Measurements from ENCODE around the gene TDRD9.
"Not testable (repeated sequence)": the region's sequence is repeated elsewhere in the genome, so short reads cannot be mapped to it uniquely, and the experiment has no call there.

TDRD9 gene, protein sequence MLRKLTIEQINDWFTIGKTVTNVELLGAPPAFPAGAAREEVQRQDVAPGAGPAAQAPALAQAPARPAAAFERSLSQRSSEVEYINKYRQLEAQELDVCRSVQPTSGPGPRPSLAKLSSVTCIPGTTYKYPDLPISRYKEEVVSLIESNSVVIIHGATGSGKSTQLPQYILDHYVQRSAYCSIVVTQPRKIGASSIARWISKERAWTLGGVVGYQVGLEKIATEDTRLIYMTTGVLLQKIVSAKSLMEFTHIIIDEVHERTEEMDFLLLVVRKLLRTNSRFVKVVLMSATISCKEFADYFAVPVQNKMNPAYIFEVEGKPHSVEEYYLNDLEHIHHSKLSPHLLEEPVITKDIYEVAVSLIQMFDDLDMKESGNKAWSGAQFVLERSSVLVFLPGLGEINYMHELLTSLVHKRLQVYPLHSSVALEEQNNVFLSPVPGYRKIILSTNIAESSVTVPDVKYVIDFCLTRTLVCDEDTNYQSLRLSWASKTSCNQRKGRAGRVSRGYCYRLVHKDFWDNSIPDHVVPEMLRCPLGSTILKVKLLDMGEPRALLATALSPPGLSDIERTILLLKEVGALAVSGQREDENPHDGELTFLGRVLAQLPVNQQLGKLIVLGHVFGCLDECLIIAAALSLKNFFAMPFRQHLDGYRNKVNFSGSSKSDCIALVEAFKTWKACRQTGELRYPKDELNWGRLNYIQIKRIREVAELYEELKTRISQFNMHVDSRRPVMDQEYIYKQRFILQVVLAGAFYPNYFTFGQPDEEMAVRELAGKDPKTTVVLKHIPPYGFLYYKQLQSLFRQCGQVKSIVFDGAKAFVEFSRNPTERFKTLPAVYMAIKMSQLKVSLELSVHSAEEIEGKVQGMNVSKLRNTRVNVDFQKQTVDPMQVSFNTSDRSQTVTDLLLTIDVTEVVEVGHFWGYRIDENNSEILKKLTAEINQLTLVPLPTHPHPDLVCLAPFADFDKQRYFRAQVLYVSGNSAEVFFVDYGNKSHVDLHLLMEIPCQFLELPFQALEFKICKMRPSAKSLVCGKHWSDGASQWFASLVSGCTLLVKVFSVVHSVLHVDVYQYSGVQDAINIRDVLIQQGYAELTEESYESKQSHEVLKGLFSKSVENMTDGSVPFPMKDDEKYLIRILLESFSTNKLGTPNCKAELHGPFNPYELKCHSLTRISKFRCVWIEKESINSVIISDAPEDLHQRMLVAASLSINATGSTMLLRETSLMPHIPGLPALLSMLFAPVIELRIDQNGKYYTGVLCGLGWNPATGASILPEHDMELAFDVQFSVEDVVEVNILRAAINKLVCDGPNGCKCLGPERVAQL (N-terminal part only)

DNA sequence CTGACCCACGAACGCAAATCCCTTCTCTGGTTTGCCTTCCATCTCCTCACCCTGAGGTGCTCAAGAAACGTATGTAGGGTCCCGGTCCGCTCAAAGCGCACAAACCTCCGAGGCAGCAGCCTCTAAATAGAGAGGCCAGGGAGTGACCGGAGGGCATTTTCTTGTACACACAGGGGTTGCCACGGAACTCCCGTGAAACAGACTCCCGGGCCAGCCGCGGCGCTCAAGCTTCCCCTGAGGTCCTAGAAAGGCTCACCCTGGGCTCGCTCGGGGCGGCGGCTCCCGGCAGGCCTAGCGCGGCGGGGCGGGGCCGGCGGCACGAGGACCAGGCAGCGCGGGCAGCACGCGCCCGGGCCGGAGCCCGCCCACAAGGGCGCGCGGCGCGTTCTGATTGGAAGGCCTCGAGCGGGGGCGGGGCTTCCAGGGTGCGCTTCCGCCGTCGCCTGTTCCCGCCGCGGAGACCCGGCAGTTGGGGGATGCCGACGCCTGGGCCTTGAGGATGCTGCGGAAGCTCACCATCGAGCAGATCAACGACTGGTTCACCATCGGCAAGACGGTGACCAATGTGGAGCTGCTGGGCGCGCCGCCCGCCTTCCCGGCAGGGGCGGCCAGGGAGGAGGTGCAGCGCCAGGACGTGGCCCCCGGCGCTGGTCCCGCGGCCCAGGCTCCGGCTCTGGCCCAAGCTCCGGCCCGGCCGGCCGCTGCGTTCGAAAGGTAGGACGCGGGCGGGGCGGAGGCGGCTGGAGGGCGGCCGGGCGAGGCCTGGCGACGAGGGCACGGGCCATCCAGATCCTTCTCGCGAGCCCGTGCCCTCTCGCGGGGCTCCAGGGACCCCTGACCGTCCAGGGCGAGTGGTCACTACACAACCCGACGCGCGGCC is at the start of gene TDRD9:
TDRD9 (plus strand) TSS at position 446 of the 880 bp plus-strand sequence; CDS start at position 500, 54 bp downstream.
- DNase-seq: no peak

DNA sequence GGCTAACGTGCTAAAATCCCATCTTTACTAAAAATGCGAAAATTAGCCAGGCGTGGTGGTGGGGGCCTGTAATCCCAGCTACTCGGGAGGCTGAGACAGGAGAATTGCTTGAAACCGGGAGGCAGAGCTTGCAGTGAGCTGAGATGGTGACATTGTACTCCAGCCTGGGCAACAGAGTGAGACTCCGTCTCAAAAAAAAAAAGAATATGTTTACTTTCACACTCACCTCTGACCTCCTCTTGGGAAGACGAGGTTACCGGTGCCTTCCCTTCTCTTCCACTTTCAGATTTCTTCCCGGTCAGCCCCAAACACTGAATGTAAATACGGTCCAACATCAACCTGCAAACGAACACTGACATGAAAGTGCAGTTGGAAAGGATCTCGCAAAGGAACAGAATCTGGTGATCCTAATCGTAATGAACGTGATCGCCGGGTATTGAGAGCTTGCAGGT is 49.1 kb upstream of the TDRD9 start:
- no peak for DNase-seq

DNA sequence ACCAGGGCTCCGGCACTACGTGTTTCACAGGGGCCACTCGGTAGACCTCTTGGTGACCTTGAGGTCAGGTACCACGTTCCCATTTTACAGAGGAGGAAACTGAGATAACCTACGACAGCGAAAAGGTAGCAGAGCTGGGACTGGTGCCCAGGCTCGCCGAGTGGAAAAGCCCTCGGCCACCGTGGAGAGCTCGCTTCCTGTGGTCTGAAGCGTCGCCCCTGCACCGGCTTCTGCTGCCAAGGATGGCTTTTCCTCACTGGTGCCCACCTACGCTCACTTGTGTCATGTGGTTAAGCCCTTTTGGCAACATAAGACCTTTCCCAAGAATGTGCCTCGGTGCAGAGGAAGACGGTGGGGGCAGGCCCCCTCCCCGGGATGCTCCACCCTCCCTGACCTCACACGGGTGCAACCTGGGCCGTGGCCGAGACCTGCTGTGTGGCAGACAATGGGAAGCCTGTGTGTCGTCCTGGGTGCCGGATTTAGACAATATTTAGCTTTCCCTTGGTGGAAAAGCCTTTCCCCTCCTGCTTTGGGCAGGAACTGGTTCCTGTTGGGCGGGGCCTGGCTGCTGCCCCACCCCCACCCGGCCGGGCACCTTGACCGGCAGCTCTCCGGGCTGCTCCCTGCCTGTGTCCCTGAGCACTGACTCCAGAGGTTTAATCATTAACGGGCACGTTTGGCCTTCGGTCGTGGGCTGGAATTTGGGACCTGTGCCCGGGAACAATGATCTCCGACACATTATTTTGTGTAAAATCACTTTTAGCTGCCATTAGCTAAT is 48.5 kb upstream of the TDRD9 start:
- DNase-seq: no peak

DNA sequence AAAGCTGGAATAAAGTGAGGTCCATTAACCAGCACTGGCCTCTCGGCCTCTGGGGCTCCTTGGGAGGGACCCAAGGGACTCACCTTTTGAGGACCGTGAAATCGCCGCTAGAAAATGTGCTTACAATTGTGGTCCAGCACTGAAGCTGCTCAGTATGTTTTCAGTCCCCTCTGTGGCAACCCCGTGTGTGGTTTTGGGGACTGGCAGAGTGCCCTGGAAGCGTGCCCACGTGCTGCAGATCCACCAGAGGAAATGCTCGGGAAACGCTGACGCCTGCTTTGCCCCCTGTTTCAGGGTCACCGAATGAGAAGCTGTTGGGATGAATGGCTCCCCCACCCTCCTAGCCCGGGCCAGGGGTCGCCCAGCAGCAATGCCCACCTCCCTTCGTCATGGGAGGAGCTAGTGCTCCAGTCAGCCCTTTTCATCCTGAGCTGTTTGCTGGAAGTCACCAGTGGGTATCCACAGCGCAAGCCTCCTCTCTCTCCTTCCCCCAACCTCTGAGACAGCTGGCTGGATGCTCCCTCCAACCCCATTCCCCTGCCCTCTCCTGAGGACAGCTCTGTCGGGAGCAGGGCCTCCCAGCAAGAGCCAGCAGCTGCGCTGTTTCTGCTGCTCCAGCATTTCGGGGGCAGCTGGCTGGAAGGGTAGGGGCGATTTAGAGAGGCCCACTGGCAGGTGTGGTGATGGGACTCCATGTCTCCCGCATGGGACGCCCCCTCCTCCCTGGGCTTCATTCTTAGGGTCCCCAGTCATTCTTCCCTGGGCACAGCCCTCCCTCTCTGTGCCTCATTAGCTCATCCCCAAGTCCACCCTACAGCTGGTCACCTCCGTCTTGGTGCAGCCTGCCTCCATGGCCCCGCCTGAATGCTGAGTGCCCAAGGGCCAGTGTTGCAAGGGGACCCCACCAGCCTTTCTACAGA is 47.6 kb upstream of the TDRD9 start:
- peak; percentile 91 for DNase-seq

DNA sequence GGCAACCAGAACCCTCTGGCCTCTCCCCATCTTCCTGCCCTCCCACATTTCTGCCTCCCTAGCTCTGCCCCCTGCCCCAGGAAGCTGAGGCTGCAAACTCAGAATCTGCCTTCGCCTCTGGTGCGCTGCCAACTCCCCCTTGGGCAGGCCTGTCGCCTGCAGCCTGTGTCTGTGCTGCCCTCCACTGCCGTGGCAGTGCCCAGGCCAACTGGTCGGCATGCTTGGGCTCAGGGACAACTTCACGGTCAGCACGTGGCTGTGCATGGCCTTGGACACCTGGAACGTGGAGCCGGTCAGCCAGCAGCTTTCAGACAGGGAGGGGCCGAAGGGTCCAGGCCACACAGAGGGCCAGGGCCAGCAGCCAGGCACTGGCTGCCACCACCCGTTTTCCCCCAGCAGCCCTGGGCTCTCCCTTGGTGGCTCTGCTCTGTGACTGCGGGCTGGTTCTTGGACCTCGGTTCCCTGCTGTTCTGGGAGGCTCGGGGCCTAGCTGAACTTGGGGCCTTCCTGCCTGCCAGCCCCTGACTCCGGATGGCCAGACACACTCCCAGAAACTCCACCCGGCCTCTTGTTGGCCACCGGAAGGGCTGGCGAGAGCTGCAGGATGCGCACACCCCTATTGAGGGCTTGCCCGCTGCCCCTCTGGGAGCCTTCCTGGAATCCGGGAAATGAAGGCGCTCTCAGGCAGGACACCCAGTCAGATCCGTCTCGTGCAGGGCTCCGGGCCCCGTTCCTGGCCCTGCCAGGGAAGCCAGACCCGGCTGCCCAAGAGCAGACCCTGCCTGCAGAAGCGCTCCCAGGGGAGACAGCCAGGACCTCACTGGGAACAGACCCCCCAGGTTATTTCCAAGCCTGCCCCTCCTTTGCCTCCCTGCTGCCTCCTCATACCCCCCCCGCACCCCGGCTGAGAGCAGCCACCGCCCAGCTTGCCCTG is 46.7 kb upstream of the TDRD9 start:
- DNase-seq: peak; percentile 51

DNA sequence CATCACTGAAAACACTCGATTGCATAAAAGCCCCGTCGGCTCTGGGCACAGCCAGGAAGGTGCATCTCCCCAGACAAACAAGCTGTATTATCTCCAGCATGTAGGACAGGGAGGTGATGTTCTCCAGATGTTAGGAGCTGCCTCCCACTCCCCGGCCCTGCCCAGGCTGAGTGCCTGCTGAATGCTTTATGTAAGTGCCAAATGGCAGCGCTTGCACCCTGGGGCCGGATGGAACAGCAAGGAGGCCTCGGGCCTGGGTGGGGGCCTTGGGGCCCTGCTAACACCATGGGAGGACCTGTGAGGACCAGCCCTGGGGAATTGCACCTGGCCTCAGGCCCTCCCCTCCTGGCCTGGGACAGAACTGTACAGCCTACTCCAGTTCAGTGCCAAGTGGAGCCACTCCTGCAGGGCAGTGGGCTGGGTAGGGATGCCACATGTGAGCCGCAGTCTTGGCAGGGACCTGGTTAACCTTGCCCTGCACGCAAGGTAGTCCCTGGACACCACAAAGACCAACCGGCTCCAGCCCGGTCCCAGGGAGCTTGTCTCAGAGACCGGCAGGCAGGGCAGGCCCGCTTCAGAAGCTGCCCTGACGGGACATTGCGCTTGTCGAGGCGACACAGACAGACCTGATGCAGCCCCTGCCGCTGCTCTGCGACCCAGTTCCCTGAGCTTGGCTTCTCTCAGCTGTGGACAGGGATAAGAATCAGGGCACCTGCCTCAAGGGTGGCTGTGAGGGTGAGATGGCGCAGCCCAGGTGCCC is 45.6 kb upstream of the TDRD9 start:
- no peak for DNase-seq

DNA sequence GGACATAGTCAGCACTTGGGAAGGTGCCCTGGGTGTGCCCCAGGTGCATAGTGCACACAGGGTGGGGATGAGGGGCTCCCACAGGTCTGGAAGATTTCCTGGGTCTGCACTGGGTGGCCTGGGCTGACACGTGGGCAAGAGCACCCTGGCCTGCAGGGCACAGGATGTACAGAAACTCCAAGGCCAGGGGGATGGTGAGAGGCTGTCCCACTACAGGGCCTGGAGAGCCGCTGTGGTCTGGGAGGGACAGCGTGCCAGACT is 45.1 kb upstream of the TDRD9 start:
- no peak for DNase-seq

DNA sequence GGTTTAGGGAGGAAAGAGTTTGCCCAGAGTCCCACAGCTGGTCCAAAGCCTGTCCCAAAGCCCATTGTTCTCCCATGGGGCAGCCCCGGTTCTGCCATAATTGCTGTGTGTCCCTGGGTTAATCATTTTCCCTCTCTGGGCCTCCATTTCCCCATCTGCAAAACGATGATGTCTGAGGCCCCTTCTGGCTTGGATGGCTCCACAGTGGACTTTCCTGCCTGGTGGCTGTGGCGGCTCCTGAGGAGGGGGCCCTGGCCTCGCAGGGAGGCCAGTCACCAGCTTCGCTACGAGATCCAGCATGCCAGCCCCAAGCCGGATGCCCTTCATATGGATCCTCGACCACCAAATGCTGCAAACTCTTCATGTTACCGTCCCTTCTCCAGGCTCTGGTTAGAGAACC is 43.4 kb upstream of the TDRD9 start:
- DNase-seq: no peak

DNA sequence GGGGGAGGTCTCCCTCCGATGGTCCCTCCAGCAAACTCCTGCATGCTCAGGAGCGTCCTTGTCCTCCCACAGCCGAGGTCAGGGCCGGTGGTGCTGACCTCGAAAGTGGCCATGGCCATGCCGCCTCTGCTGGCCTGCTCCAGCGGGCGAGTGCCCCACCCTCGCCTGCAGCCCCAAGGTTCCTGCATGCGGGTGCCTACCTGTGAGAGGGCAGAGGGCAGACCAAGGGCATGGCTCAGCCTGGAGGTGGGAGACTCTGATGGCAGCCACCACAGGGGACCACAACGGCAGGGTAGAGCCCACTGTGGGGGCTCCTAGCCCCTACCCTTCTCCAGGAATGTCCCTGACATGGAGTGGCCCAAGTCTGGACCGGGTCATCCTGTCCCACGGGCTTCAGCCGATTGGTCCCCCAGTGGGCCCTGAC is 42.7 kb upstream of the TDRD9 start:
- no peak for DNase-seq

DNA sequence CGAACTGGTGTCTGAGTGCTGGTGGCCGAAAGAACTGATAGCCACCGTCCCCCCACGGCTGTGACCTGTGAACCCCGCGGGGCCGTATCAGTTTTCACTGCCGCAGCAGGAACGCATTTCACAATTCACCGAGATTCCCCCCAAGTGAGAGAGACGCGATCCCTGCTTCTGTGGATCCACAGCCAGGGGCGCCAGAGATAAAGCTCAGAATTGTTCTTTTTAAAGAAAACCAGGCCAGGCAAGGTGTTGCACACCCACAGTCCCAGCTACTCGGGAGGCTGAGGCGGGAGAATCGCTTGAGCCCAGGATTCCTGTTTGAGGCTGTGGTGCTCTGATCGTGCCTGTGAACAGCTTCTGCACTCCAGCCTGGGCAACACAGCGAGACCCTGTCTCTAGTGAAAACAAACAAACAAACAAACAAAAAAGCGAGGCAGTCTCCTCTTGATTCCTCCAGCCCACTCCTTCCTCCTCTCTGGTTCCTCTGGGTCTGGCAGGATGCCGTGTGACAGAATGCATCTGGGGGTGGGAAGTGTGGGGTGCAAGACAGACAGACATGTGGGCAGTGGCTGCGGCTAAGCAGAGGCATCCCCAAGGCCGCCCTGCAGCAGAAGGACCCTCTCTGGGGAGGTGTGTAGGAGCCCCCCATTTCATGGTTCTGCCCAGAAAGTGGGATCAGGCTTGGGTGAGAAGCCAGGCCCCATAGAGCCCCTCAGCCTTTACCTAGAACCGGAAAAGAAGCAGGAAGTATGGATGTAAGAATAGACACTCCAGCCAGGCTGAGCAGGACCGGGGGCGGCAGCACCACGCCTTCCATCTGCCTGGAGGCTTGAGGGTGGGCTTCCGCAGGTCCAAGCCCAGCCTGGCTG is 41.7 kb upstream of the TDRD9 start:
- no peak for DNase-seq

DNA sequence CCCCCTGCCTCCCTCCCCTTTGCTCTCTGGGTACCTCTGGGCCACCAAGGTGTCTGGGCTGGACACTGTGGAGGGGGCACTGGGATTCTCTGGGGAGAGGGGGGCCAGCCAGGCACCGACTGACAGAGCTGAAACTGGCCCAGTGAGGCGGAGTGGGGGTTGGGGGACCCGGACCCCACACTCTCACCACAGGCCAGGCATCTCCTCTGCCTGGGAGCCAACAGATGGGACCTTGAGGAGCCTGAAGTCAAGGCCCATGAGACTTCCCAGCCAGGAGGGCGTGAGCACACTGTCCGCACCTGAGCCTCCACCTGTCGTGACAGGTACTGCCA is 41.1 kb upstream of the TDRD9 start:
- no peak for DNase-seq

DNA sequence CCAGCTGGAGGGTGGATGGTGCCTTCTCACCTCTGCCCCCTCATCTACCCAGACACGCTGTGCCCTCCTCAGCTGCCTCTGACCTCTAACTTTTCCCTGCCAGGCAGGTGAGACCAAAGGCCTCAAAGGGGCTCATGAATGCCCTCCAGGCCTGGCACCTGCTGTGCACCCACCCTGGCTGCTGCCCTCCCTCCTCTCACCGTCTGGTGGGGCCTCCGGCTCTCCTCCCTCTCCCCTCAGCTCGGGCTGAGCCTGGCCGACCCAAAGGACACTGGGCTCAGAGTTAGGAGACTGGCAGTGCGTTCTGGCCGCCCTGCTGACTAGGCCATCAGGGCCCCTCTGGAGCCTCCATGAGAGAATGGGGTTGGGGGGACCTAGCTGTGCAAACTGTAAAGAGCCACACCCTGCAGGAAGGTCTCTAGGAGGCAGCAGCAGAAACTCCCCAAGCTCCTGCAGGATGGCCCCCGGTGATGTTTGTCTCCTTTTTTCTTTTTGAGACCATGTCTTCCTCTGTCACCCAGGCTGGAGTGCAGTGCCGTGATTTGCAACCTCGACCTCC is 40.6 kb upstream of the TDRD9 start:
- no peak for DNase-seq

DNA sequence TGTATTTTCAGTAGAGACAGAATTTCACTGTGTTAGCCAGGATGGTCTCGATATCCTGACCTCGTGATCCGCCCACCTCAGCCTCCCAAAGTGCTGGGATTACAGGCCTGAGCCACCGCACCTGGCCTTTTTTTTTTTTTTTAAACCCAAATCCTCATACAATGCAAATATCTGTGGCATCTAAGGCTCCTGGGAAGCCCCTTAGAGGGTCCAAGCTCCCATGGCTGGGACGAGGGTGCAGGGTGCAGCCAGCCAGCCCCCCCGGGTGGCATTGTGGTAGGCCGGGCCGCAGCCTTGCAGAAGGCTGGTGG is 39.3 kb upstream of the TDRD9 start:
- not testable (repeated sequence) for DNase-seq

DNA sequence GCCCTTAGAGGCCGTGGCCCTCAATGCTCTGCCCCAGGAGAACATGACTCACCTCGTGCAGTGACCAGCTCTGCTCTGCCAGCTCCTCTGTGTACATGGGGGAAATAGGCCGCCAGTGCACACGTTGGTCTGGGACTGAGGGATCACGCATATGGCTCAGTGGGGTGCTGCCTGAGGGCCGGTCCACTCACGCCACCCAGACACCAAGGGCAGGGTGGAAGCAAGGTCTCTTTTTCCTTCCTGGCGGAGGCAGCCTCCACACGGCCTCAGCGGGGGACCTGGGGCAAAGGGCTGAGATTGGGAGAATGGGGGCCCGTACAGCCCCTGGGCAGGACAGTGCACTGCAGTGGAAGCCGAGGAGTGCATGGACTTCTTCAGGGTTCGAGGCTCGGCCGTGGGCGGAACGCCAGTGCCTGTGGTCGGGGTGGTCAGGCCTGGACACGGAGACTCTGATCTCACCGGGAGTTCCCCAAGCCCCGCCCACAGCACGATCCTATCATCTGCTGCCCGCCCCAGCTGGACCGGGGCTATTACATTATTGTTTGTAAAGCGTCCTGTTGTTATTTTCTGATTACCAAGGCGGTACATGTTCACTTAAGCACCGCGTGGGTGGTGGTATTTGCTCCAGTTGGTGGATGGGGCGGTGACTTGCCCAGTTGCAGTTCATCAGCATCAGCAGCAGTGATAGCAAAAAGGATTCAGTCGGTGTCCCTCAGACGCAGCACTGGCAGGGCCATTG is 38.8 kb upstream of the TDRD9 start:
- DNase-seq: no peak

DNA sequence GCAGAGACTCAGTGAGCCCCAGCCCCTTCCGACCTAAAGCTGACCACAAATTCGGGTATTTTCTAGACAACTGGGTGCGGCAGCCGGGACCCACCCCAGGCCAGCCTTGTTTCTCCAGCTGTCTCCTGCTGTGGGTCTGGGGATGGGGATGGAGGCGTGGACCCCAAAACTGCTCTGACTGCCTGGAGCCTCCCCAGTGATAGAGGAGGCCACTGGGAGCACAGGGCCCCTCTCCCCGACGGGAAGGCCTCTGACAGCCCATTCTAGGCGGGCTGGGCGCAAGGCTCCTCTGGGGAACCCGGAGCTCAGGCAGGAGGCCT is 38.2 kb upstream of the TDRD9 start:
- DNase-seq: no peak

DNA sequence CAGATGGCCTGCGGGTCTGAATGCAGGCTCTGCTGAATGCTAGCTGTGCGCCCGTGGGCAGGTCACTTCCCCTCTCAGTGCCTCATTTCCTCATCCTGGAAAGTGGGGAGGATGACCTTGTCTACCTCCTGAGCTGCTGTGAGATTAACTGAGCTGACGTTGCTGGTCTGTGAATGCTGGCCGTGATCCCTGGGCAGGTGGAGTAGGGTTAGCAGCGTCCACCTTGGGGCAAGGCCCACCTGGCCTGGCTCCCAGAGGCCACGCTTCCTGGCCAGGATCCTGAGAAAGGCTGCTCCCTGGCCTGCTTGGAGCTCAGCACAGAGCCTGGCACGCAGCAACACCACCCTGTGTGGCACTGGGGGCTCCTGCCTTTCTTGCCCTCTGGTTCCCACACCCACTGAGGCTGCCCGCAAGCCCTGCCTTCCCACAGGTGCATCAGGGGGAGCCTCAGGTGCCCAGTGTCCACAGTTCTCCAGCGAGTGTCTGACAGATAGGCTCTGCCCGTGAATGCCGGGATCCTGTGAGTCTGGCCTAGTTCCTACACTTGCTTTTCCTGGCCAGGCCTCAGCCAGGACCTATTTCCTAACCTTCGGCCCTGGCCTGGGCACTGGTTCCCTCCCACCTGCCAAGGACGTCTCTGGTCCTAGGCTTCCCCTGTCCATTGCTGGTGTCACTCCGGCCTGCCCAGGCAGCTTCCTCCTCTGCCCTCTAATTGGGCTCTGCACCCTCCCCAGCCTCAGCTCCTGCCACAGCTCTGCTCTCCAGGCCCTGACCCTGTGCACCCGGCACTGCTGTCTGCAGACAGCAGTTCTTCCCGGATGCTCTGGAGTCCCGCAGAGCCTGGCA is 37.2 kb upstream of the TDRD9 start:
- no peak for DNase-seq
